Cardiac muscle cell (in vitro differentiated cells and primary cell): ENCODE results near the gene HNF1B. TPM values are rescaled to one million over a fixed set of nuclear protein-coding genes. Genes with fewer than 3 reads are reported as not detected.

Source experiments
- DNase-seq, 2 donors: peaks; one replicate each; pipeline versions ENCODE4 v3.0.0 to v3.0.0-alpha.2; 2010 to 2017; ENCODE audit warnings: low read depth in 1 of 2, low spot score in 1 of 2
- H3K27ac ChIP-seq: fragments of 200-600 bp; sonication (generic); 2 replicates; pipeline ENCODE4 v1.5.1; 2016
- H3K27me3 ChIP-seq: fragments of 200-600 bp; sonication (generic); 2 replicates; pipeline ENCODE4 v1.6.0; 2016; ENCODE audit warnings: control low read depth
- H3K36me3 ChIP-seq: fragments of 200-600 bp; sonication (generic); 2 replicates; pipeline ENCODE4 v1.5.1; 2016; ENCODE audit warnings: control low read depth
- H3K4me1 ChIP-seq: fragments of 200-600 bp; sonication (generic); 2 replicates; pipeline ENCODE4 v1.8.1; 2017; ENCODE audit warnings: low read depth, mild to moderate bottlenecking, mixed run types
- H3K4me3 ChIP-seq: fragments of 200-600 bp; sonication (generic); 2 replicates; pipeline ENCODE4 v1.5.1; 2016; ENCODE audit warnings: mild to moderate bottlenecking
- H3K9me3 ChIP-seq: fragments of 200-600 bp; sonication (generic); 2 replicates; pipeline ENCODE4 v1.5.1; 2017; ENCODE audit warnings: low read depth, mild to moderate bottlenecking, control low read depth
- CTCF ChIP-seq: IDR thresholded peaks from 2 replicates; pipeline ENCODE4 v1.5.1; 2012; ENCODE audit warnings: low read depth, mild to moderate bottlenecking, low read length
- polyA plus RNA-seq: library from polyadenylated mRNA; unstranded; fragments of >200 nt; fragmentation: Nextera tagmentation; extraction: Ambion mirVana; gene quantifications from 2 replicates; pipeline ENCODE4 v1.2.1, GENCODE V29; 2016
- total RNA-seq: library from RNA; depleted of rRNA; stranded (reverse); fragments of >200 nt; gene quantifications from 2 replicates; pipeline ENCODE4 v1.2.3, GENCODE V29; 2016

HNF1B gene
- total and polyA plus RNA-seq, 2 experiments from 2014 or later, result not detected

GRCh38 chr17:37744633-37744927 is 279 bp downstream of the HNF1B start:
- Histone ChIP-seq H3K27ac (no peak overlapping the region), H3K4me3 (no peak overlapping the region), H3K4me1 (peaks cover 9% of the 10 kb centered on the region), H3K9me3 (no peaks in the 10 kb centered on the region), H3K27me3 (peaks cover 100% of the 10 kb centered on the region), H3K36me3 (no peaks in the 10 kb centered on the region)
- no peak for DNase-seq
- no peak for TF ChIP-seq CTCF

GRCh38 chr17:37743875-37744632 is 805 bp downstream of the HNF1B start:
- peak in 1 of 2 donors; percentile 47 for DNase-seq
- no peak for TF ChIP-seq CTCF
- no peaks in the 10 kb centered on the region for H3K9me3 ChIP-seq
- no peaks in the 10 kb centered on the region for H3K36me3 ChIP-seq
- no peak overlapping the region for H3K27ac ChIP-seq
- H3K4me3 ChIP-seq, result peak overlapping the region; percentile 19
- peaks cover 100% of the 10 kb centered on the region for H3K27me3 ChIP-seq
- H3K4me1 ChIP-seq, result peaks cover 9% of the 10 kb centered on the region

- Histone ChIP-seq H3K9me3 (no peaks in the 10 kb centered on the region), H3K4me3 (peak overlapping the region; percentile 19), H3K27me3 (peaks cover 100% of the 10 kb centered on the region), H3K4me1 (peaks cover 9% of the 10 kb centered on the region), H3K27ac (no peak overlapping the region), H3K36me3 (no peaks in the 10 kb centered on the region)
- TF ChIP-seq CTCF, result no peak
- DNase-seq, result no peak
Observed at GRCh38 chr17:37743612-37743874, 1.3 kb downstream of the HNF1B start.

- peaks cover 9% of the 10 kb centered on the region for H3K4me1 ChIP-seq
- no peak for TF ChIP-seq CTCF
- H3K36me3 ChIP-seq, result no peaks in the 10 kb centered on the region
- peak overlapping the region; percentile 19 for H3K4me3 ChIP-seq
- peak in 1 of 2 donors; percentile 34 for DNase-seq
- H3K27ac ChIP-seq, result no peak overlapping the region
- H3K27me3 ChIP-seq, result peaks cover 100% of the 10 kb centered on the region
- no peaks in the 10 kb centered on the region for H3K9me3 ChIP-seq
Observed at GRCh38 chr17:37742762-37743611, 1.9 kb downstream of the HNF1B start.

GRCh38 chr17:37742116-37742761 is 2.6 kb downstream of the HNF1B start:
- Histone ChIP-seq H3K27ac (no peak overlapping the region), H3K4me1 (peaks cover 9% of the 10 kb centered on the region), H3K4me3 (peak overlapping the region; percentile 19), H3K9me3 (no peaks in the 10 kb centered on the region), H3K27me3 (peaks cover 97% of the 10 kb centered on the region), H3K36me3 (no peaks in the 10 kb centered on the region)
- no peak for TF ChIP-seq CTCF
- DNase-seq, result peak in 1 of 2 donors; percentile 46
